K562 (cell line): Measurements from ENCODE around the gene ARF4. TPM values are rescaled to one million over a fixed set of nuclear protein-coding genes. Genes with fewer than 3 reads are reported as not detected.

Experiments
- ATAC-seq: fragments of 200-7000 bp; cut with Tn5 transposase; 3 replicates; pipeline ENCODE4 v1.9.1; 2020; ENCODE audit warnings: moderate library complexity
- BruUV-seq: library from RNA; stranded (reverse); fragments of 400-500 nt; replicated peaks from 2 replicates; lab custom pipeline; 2021; lab: Mats Ljungman, UMichigan
- CTCF ChIA-PET: fragments of 300-600 bp; formaldehyde crosslinking; extraction: SDS; loops from one replicate; lab custom pipeline; 2021; ENCODE audit warnings: low intra/inter-chr PET ratio; lab: Yijun Ruan, JAX
- POLR2A ChIA-PET: fragments of 300-600, 350-650 bp; sonication (Branson Sonifier 250); formaldehyde crosslinking; extraction: SDS; loops from one replicate; lab custom pipeline; 2021; ENCODE audit warnings: antibody characterized with exemption, inconsistent platforms; lab: Yijun Ruan, JAX
- DNase-seq, 4 experiments: peaks; one replicate each; pipeline versions ENCODE4 v3.0.0 to v3.0.0-alpha.2; 2011 to 2018; ENCODE audit warnings: low spot score in 3 of 4, mixed read lengths in 3 of 4; ENCODE audit errors: extremely low read depth in 1 of 4
- FAIRE-seq: peaks from 2 replicates; lab custom pipeline; 2011; peaks lifted over from hg19 to GRCh38; lab: Jason Lieb, UNC
- H2AFZ ChIP-seq: 2 replicates; pipeline ENCODE4 v1.6.0; 2011; ENCODE audit warnings: low read depth, low read length, control low read depth, inconsistent platforms
- H3K27ac ChIP-seq: fragments of 200-600 bp; 3 replicates; pipeline ENCODE4 v1.8.0; 2011; ENCODE audit warnings: low read depth, mild to moderate bottlenecking, control low read depth, inconsistent platforms, low read length, moderate library complexity, mixed read lengths; ENCODE audit errors: extremely low read depth
- H3K27me3 ChIP-seq, 2 experiments: fragments of 300-600 bp in 1 of 2; 2 replicates in 1 of 2; 3 replicates in 1 of 2; pipeline versions ENCODE4 v1.6.0 to v1.8.0; 2011; ENCODE audit warnings: inconsistent platforms in 2 of 2, low read length in 2 of 2, mild to moderate bottlenecking in 1 of 2, mixed read lengths in 1 of 2, moderate library complexity in 1 of 2; ENCODE audit not compliant: control insufficient read depth in 2 of 2, insufficient read depth in 2 of 2
- H3K36me3 ChIP-seq: fragments of 300-600 bp; 3 replicates; pipeline ENCODE4 v1.8.0; 2011; ENCODE audit warnings: mild to moderate bottlenecking, low read length, inconsistent platforms; ENCODE audit not compliant: control insufficient read depth, insufficient read depth
- H3K4me1 ChIP-seq, 2 experiments: fragments of 200-600 bp in 1 of 2; replicated peaks in 1 of 2; 2 replicates in 1 of 2; 3 replicates in 1 of 2; pipeline versions ENCODE4 v1.5.1 to v1.8.0; 2011; ENCODE audit warnings: inconsistent platforms in 2 of 2, low read length in 2 of 2, mild to moderate bottlenecking in 1 of 2, mixed read lengths in 1 of 2, moderate library complexity in 1 of 2; ENCODE audit not compliant: control insufficient read depth in 2 of 2, insufficient read depth in 2 of 2
- H3K4me2 ChIP-seq: 2 replicates; pipeline ENCODE4 v1.6.1; 2011; ENCODE audit warnings: low read length, control low read depth, inconsistent platforms, mixed read lengths; ENCODE audit not compliant: insufficient read depth
- H3K4me3 ChIP-seq: fragments of 200-600 bp; sonication (generic), shearing (Covaris generic); 2 replicates; pipeline ENCODE4 v1.5.1; 2016; ENCODE audit warnings: control low read depth, inconsistent platforms
- H3K79me2 ChIP-seq: fragments of 200-600 bp; 3 replicates; pipeline ENCODE4 v1.8.0; 2011; ENCODE audit warnings: low read length, inconsistent platforms; ENCODE audit not compliant: control insufficient read depth, insufficient read depth
- H3K9ac ChIP-seq, 2 experiments: 2 replicates each; pipeline versions ENCODE4 v1.6.0 to v1.6.1; 2011; ENCODE audit warnings: low read depth in 2 of 2, low read length in 2 of 2, control low read depth in 1 of 2, inconsistent platforms in 1 of 2, mild to moderate bottlenecking in 1 of 2, mixed read lengths in 1 of 2; ENCODE audit not compliant: insufficient read depth in 1 of 2
- H3K9me1 ChIP-seq: one replicate; pipeline ENCODE4 v1.6.0; 2011; ENCODE audit warnings: inconsistent platforms, mild to moderate bottlenecking, low read length, moderate library complexity; ENCODE audit not compliant: control insufficient read depth, insufficient read depth
- H3K9me3 ChIP-seq: replicated peaks from 2 replicates; pipeline ENCODE4 v1.5.1; 2011; ENCODE audit warnings: low read depth, low read length, inconsistent platforms; ENCODE audit not compliant: control insufficient read depth, insufficient read depth
- H4K20me1 ChIP-seq: replicated peaks from 2 replicates; pipeline ENCODE4 v1.6.1; 2011; ENCODE audit warnings: low read length, inconsistent platforms, mixed read lengths; ENCODE audit not compliant: control insufficient read depth, insufficient read depth
- CEBPZ ChIP-seq: fragments of 150-350 bp; IDR thresholded peaks from 2 replicates; pipeline ENCODE4 v1.6.1; 2014; ENCODE audit warnings: low read depth, mild to moderate bottlenecking, low read length, borderline replicate concordance
- CHD2 ChIP-seq: IDR thresholded peaks from 2 replicates; pipeline ENCODE4 v1.6.1; 2011; ENCODE audit warnings: low read depth, low read length
- KDM5B ChIP-seq: fragments of 200-600 bp; sonication (generic); IDR thresholded peaks from 2 replicates; pipeline ENCODE4 v1.6.1; 2012; ENCODE audit warnings: low read depth, mild to moderate bottlenecking, moderate library complexity, low read length, control low read depth, inconsistent platforms; ENCODE audit not compliant: insufficient replicate concordance
- MAX ChIP-seq: sonication (generic); formaldehyde crosslinking; IDR thresholded peaks from 2 replicates; pipeline ENCODE4 v1.9.0; 2022; ENCODE audit warnings: mild to moderate bottlenecking, missing genetic modification reagents
- NFXL1 ChIP-seq: fragments of 450-650 bp; formaldehyde crosslinking; IDR thresholded peaks from 2 replicates; pipeline ENCODE4 v1.4.0; 2021; ENCODE audit warnings: mild to moderate bottlenecking
- NONO ChIP-seq, 2 experiments: fragments of 200-400 bp in 1 of 2; fragments of 450-650 bp in 1 of 2; formaldehyde crosslinking in 1 of 2; IDR thresholded peaks; 2 replicates each; pipeline ENCODE4 v1.6.1; 2017; ENCODE audit warnings: low read depth in 2 of 2, mild to moderate bottlenecking in 2 of 2, moderate library complexity in 2 of 2, low read length in 1 of 2
- RBM17 ChIP-seq: fragments of 200-400 bp; formaldehyde crosslinking; IDR thresholded peaks from 2 replicates; pipeline ENCODE4 v1.6.1; 2017; ENCODE audit warnings: low read depth, mild to moderate bottlenecking, low read length, borderline replicate concordance
- SNIP1 ChIP-seq: fragments of 450-650 bp; IDR thresholded peaks from 2 replicates; pipeline ENCODE4 v1.7.1; 2017; ENCODE audit warnings: low read depth, mild to moderate bottlenecking
- SOX6 ChIP-seq: fragments of 450-650 bp; IDR thresholded peaks from 2 replicates; pipeline ENCODE4 v1.6.1; 2014; ENCODE audit warnings: mild to moderate bottlenecking
- TEAD1 ChIP-seq, 2 experiments: fragments of 450-650 bp in 1 of 2; sonication (generic) in 1 of 2; formaldehyde crosslinking; IDR thresholded peaks; 2 replicates each; pipeline versions ENCODE4 v1.4.0 to v1.8.0; 2020 to 2022; ENCODE audit warnings: mild to moderate bottlenecking in 2 of 2, missing genetic modification reagents in 1 of 2
- THAP7 ChIP-seq: fragments of 250-450 bp; sonication (Bioruptor Pico); IDR thresholded peaks from 2 replicates; pipeline ENCODE4 v1.5.0; 2021
- ZFP1 ChIP-seq: fragments of 450-650 bp; formaldehyde crosslinking; IDR thresholded peaks from 2 replicates; pipeline ENCODE4 v1.4.0; 2020; ENCODE audit warnings: mild to moderate bottlenecking, mixed read lengths
- ZNF445 ChIP-seq: fragments of 250-450 bp; sonication (Bioruptor Pico); IDR thresholded peaks from 2 replicates; pipeline ENCODE4 v1.4.0; 2020; ENCODE audit warnings: low read depth, mild to moderate bottlenecking, moderate library complexity
- WGBS: fragments of 100-300 bp; shearing (Covaris generic); methylation state at CpG from one replicate; pipeline ENCODE4 v1.1.6; 2016; ENCODE audit warnings: low coverage, mixed read lengths; ENCODE audit not compliant: insufficient coverage; ENCODE audit errors: missing lambda C conversion rate; 5-methylcytosine and 5-hydroxymethylcytosine counted together
- in situ Hi-C: fragments of 300-500 bp; cut with MboI; formaldehyde crosslinking; loops from 4 replicates; pipeline ENCODE4 v1.15.0; 2018; ENCODE audit warnings: inconsistent platforms, mixed read lengths
- intact Hi-C: fragments of 100-400 bp; cut with micrococcal nuclease; formaldehyde crosslinking; loops from 2 replicates; pipeline ENCODE4 v1.14.2; 2022
- polyA plus RNA-seq, 8 experiments: library from polyadenylated mRNA; depleted of rRNA in 4 of 8; stranded (reverse) in 5 of 8; unstranded in 3 of 8; fragments of >200 nt; fragmentation: Nextera tagmentation in 2 of 8; fragmentation: Illumina TruSeq in 1 of 8; extraction: Ambion mirVana in 2 of 8; extraction: Trizol in 1 of 8; gene quantifications; 2 replicates each; pipeline versions ENCODE4 v1.2.1 to v1.2.3, GENCODE V29; 2011 to 2014; ENCODE audit warnings: inconsistent platforms in 1 of 8, missing spikeins in 1 of 8
- total RNA-seq, 7 experiments: library from RNA; depleted of rRNA in 6 of 7; stranded (reverse); fragments of >200 nt in 6 of 7; fragmentation: Illumina TruSeq in 2 of 7; extraction: Trizol in 2 of 7; gene quantifications; 2 replicates each; pipeline versions ENCODE4 v1.2.1 to v1.2.3, GENCODE V29; 2011 to 2021; ENCODE audit warnings: low replicate concordance in 1 of 7

Gene ARF4
- total and polyA plus RNA-seq, 9 of the 15 experiments (the other 6 are each of a cell fraction or from before 2014, with no cell fraction given) = 41.1 to 273 (median 83.8) TPM

GRCh38 chr3:57627976-57628375 is 30.8 kb upstream of the ARF4 start:
- WGBS = 82% methylated on average over 6 of the region's 6 CpGs
- H3K4me2 ChIP-seq = no peak overlapping the region
- FAIRE-seq (no peak), DNase-seq (no peak), ATAC-seq (no peak)
- ChIA-PET POLR2A (no interaction called here), CTCF (no interaction called here)
- no peaks in the 10 kb centered on the region for H3K79me2 ChIP-seq
- no peak overlapping the region for H3K9ac ChIP-seq
- H3K27me3 ChIP-seq = no peaks in the 10 kb centered on the region
- H3K9me1 ChIP-seq = no peaks in the 10 kb centered on the region
- in situ Hi-C loops = no loop called here
- no peak for TF ChIP-seq THAP7 (CRISPR knock-in tag)
- no peak for TF ChIP-seq NONO (IDR thresholded peaks at IDR 0.05; ENCODE audit: low read depth in 2 of 2, low read length in 1 of 2)
- no peak for TF ChIP-seq TEAD1 (CRISPR knock-in tag; IDR thresholded peaks at IDR 0.05)
- no peak for TF ChIP-seq RBM17
- TF ChIP-seq ZNF445 (CRISPR knock-in tag) = no peak
- TF ChIP-seq CHD2 = no peak
- no peak for TF ChIP-seq KDM5B
- TF ChIP-seq CEBPZ = no peak
- no peak for TF ChIP-seq MAX
- no peak for TF ChIP-seq NFXL1
- no peak for TF ChIP-seq SOX6
- no peak for TF ChIP-seq ZFP1
- no peak for TF ChIP-seq SNIP1
- no peak overlapping the region for H3K4me3 ChIP-seq
- peaks cover 33% of the 10 kb centered on the region; the same call in 2 of the 3 replicates for H3K36me3 ChIP-seq
- H3K9me3 ChIP-seq = no peaks in the 10 kb centered on the region
- no peaks in the 10 kb centered on the region for H3K4me1 ChIP-seq
- H4K20me1 ChIP-seq = no peaks in the 10 kb centered on the region
- intact Hi-C loops = no loop called here
- no peak overlapping the region for H2AFZ ChIP-seq
- H3K27ac ChIP-seq = no peak overlapping the region
- BruUV-seq = no TSS peak
